ENCODE data around the gene KCNQ1.

KCNQ1 gene

DNA sequence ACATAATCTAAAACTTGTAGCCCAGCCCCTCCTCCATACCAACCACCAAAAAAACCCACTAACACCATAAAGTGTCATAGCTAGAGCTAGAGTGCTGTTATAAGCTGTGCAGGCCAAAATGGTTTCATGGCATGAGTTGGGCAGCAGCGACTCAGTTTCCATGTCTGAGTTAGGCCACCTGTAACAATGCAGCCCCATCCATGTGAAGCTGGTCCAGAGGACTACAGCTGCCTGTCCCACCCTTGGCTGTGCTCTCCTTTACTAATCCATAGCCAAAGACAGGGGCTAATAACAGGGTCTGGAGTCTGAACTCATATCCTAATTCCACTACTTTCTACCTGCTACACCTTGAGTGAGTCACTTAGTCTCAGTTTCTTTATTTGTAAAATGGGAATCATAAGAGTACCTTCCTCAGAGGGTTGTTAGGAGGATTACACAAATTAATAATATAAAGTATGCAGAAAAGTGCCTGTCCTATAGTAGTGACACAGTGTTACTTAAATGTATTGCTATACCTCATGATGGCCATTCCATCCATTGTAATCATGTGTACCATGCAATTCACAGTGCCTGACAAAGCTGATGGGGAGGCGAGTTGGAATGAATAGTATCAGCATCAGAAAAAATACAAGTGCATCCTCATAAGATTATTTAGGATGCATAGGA is 234.3 kb downstream of the KCNQ1 start:
- no peak for DNase-seq
- H3K36me3 ChIP-seq: no peaks in the 10 kb centered on the region

DNA sequence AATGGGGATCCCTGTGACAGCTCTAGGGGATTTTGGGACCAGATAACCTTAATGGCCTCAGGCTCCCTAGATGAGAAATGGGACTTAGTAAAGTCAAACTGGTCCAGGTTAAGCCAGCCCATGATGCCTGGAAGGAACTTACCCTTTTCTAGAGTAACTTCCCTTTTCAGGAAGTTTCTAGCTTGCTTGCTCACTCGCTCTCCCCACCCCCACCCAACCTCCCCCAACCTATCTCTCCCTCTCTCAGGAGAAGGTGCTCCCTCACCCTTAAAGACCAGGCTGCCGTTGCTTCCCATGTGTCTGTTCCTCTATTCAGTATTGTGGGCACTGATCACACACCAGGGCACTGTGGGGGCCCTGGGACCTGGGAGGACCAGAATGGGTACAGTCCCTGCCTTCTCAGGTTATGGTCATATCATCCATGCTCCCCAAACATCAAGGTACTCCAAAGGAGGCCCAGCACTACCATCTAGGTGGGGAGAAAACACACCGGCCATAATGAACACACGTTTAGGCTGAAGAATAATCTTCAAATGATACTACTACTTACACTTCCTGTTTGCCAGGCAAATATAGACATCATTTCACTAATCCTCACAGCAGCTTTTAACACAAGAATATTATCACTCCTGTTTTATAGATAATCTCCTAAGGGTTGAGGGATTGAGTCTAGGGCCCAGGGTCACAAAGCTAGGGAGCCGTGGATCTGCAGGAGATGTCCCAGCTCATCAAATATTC is 236.8 kb downstream of the KCNQ1 start:
- no peaks in the 10 kb centered on the region; the same call in 1 of the 2 replicates for H3K4me1 ChIP-seq
- H3K36me3 ChIP-seq: no peaks in the 10 kb centered on the region; the same call in 1 of the 2 replicates
- no peaks in the 10 kb centered on the region for H3K9me3 ChIP-seq
- H3K4me3 ChIP-seq (ENCODE audit: low read depth, low read length): no peak overlapping the region
- DNase-seq: no peak
- TF ChIP-seq, protein P1, sequence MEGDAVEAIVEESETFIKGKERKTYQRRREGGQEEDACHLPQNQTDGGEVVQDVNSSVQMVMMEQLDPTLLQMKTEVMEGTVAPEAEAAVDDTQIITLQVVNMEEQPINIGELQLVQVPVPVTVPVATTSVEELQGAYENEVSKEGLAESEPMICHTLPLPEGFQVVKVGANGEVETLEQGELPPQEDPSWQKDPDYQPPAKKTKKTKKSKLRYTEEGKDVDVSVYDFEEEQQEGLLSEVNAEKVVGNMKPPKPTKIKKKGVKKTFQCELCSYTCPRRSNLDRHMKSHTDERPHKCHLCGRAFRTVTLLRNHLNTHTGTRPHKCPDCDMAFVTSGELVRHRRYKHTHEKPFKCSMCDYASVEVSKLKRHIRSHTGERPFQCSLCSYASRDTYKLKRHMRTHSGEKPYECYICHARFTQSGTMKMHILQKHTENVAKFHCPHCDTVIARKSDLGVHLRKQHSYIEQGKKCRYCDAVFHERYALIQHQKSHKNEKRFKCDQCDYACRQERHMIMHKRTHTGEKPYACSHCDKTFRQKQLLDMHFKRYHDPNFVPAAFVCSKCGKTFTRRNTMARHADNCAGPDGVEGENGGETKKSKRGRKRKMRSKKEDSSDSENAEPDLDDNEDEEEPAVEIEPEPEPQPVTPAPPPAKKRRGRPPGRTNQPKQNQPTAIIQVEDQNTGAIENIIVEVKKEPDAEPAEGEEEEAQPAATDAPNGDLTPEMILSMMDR (IDR thresholded peaks at IDR 0.05; ENCODE audit: low read depth, low read length): no peak
- H3K27me3 ChIP-seq: no peaks in the 10 kb centered on the region

More for the DNA sequence above, 234.3 kb downstream of the KCNQ1 start:
- H3K9me3 ChIP-seq: no peaks in the 10 kb centered on the region
- no peak overlapping the region for H3K4me3 ChIP-seq (ENCODE audit: low read depth, low read length)
- no peaks in the 10 kb centered on the region for H3K27me3 ChIP-seq
- TF ChIP-seq, protein P1 (IDR thresholded peaks at IDR 0.05; ENCODE audit: low read depth, low read length): no peak
- peaks cover 4% of the 10 kb centered on the region for H3K4me1 ChIP-seq

DNA sequence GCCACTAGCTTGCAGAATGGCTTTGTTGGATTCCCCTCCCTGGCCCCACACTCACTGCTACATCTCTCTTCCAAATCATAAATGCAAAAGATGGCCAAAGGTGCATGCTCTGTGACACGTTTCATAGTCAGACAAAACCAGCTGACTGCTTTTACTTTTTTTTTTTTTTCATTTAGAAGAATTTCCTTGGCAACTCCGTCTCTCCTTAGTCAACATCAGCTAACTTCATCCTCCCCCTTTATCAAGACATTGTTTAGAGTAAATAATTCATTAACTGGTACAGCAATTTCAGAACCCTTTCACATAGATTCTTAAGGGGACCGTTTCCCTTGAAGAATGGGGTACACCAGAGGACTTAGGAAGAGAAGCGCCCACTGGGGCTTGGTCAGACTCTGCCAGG is 239.0 kb downstream of the KCNQ1 start:
- no peak for DNase-seq
- Histone ChIP-seq H3K4me3 (ENCODE audit: low read depth, low read length) (no peak overlapping the region), H3K9me3 (no peaks in the 10 kb centered on the region), H3K4me1 (no peaks in the 10 kb centered on the region), H3K27me3 (no peaks in the 10 kb centered on the region), H3K36me3 (no peaks in the 10 kb centered on the region; the same call in 1 of the 2 replicates)
- TF ChIP-seq, protein P1 (IDR thresholded peaks at IDR 0.05; ENCODE audit: low read depth, low read length): no peak

DNA sequence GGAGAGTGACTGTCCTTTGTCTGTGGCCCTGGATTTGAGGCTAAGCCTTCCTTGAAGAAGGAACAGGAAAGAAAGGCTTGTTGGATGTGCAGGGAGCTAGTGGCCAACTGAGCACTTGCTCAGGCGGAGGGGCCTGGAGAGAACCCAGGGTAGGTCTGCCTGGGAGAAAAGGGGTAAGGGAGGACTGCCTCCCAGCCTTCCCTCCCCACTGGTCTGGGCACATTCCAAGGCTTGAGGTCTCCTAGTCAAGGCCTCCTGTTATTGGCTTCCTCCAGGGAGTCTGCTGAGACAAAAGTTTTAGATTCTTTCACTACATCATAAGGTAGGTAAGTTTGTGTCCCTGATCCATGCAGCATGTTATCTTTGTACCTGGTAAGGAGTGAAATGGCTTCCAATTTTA is 239.8 kb downstream of the KCNQ1 start:
- no peak overlapping the region for H3K4me3 ChIP-seq (ENCODE audit: low read depth, low read length)
- TF ChIP-seq, protein P1 (IDR thresholded peaks at IDR 0.05; ENCODE audit: low read depth, low read length): no peak
- DNase-seq: no peak
- H3K9me3 ChIP-seq: no peaks in the 10 kb centered on the region
- H3K4me1 ChIP-seq: no peaks in the 10 kb centered on the region
- no peaks in the 10 kb centered on the region for H3K27me3 ChIP-seq
- no peaks in the 10 kb centered on the region; the same call in 1 of the 2 replicates for H3K36me3 ChIP-seq

- H3K4me3 ChIP-seq (ENCODE audit: low read depth, low read length): no peak overlapping the region
- TF ChIP-seq, protein P1 (IDR thresholded peaks at IDR 0.05; ENCODE audit: low read depth, low read length): no peak
- no peaks in the 10 kb centered on the region for H3K4me1 ChIP-seq
- no peaks in the 10 kb centered on the region for H3K9me3 ChIP-seq
- no peaks in the 10 kb centered on the region for H3K27me3 ChIP-seq
- H3K36me3 ChIP-seq: no peaks in the 10 kb centered on the region; the same call in 1 of the 2 replicates
- no peak for DNase-seq
These were observed 240.2 kb downstream of the KCNQ1 start for GRCh38 chr11:2685051-2685450.

Measured in BE2C (cell line).